ENCODE data around the gene CDK15. TPM values are rescaled to one million over a fixed set of nuclear protein-coding genes. Genes with fewer than 3 reads are reported as not detected.

Gene CDK15
- total RNA-seq, 3 donors from 2014 or later (not counting 1 experiment from before 2014, with no cell fraction given) = 0.72 to 2.5 TPM; not detected in 1

DNA sequence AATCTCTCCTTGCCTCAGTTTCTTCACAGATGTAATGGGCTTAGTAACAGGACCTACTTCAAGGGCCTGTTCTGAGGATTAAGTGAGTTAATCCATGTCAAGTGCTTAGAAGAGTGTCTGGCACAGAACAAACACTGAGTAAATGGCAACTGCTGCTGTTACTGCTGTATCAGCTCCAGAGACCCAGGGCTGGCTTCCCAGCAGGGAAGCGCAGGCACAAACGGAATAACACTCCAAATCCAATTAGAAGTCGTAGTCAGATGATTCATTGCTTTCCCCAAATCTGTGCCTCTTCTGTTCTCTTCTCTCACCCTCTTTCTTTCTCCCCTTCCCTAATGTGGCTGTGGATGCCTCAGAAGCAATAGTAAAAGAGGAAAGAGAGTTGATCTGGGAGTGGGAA is 126.2 kb downstream of the CDK15 start:
- ATAC-seq (no peak), DNase-seq (no peak)
- Histone ChIP-seq H3K4me3 (ENCODE audit: low read length) (no peak overlapping the region), H3K27ac (ENCODE audit: low read length) (no peak overlapping the region), H3K4me1 (ENCODE audit: control insufficient read depth, insufficient read depth, low read length) (no peaks in the 10 kb centered on the region), H3K9me3 (ENCODE audit: control insufficient read depth, insufficient read depth, low read length) (no peaks in the 10 kb centered on the region), H3K36me3 (ENCODE audit: control insufficient read depth, insufficient read depth, low read length) (no peaks in the 10 kb centered on the region), H3K27me3 (ENCODE audit: control insufficient read depth, insufficient read depth, low read length) (no peaks in the 10 kb centered on the region)
- Mint-ChIP-seq H3K9me3 (no peaks in the 10 kb centered on the region), H3K4me1 (no peaks in the 10 kb centered on the region), H3K27me3 (ENCODE audit: low read depth in 2 of 2) (peaks cover 13 to 14% of the 10 kb centered on the region in 2 donors), H3K4me3 (no peak overlapping the region), H3K27ac (no peak overlapping the region), H3K36me3 (no peaks in the 10 kb centered on the region)
- 96% methylated on average over 3 of the region's 3 CpGs for WGBS (ENCODE audit: insufficient coverage)
- TF ChIP-seq, protein P1, sequence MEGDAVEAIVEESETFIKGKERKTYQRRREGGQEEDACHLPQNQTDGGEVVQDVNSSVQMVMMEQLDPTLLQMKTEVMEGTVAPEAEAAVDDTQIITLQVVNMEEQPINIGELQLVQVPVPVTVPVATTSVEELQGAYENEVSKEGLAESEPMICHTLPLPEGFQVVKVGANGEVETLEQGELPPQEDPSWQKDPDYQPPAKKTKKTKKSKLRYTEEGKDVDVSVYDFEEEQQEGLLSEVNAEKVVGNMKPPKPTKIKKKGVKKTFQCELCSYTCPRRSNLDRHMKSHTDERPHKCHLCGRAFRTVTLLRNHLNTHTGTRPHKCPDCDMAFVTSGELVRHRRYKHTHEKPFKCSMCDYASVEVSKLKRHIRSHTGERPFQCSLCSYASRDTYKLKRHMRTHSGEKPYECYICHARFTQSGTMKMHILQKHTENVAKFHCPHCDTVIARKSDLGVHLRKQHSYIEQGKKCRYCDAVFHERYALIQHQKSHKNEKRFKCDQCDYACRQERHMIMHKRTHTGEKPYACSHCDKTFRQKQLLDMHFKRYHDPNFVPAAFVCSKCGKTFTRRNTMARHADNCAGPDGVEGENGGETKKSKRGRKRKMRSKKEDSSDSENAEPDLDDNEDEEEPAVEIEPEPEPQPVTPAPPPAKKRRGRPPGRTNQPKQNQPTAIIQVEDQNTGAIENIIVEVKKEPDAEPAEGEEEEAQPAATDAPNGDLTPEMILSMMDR (IDR thresholded peaks at IDR 0.05) = no peak
- intact Hi-C loops (cut with micrococcal nuclease) = no loop called here

DNA sequence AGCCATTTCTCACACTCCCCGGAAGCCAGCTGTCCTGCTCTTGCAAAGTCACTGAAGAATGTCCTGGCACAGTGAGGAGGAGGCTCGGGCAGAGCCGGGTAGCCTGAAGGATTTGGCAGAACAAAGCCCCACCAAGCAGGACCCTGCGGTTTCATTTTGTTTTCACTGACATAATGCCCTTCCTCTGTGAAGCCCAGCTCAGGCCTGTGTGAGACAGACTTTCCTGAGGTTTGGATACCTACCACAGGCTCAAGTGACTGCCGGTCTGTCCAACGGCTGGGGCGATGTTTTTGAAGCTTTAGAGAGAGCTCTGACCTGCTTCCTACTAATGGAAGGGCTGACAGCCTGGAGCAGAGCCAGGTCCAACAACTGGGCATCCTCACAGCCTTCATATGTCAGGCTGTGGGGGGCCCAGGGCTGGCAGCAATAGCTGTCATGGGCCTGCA is 127.5 kb downstream of the CDK15 start:
- H3K9me3 ChIP-seq (ENCODE audit: control insufficient read depth, insufficient read depth, low read length) = no peaks in the 10 kb centered on the region
- H3K36me3 ChIP-seq (ENCODE audit: control insufficient read depth, insufficient read depth, low read length) = no peaks in the 10 kb centered on the region
- no peak overlapping the region for H3K27ac ChIP-seq (ENCODE audit: low read length)
- H3K27me3 ChIP-seq (ENCODE audit: control insufficient read depth, insufficient read depth, low read length) = no peaks in the 10 kb centered on the region
- no peaks in the 10 kb centered on the region for H3K4me1 ChIP-seq (ENCODE audit: control insufficient read depth, insufficient read depth, low read length)
- H3K4me1 Mint-ChIP-seq = no peaks in the 10 kb centered on the region
- H3K4me3 Mint-ChIP-seq = no peak overlapping the region
- TF ChIP-seq, protein P1 (IDR thresholded peaks at IDR 0.05) = no peak
- no peaks in the 10 kb centered on the region for H3K36me3 Mint-ChIP-seq
- no peak overlapping the region for H3K4me3 ChIP-seq (ENCODE audit: low read length)
- H3K27ac Mint-ChIP-seq = no peak overlapping the region
- ATAC-seq (no peak), DNase-seq (no peak)
- intact Hi-C loops (cut with micrococcal nuclease) = no loop called here
- WGBS (ENCODE audit: insufficient coverage) = 46% methylated on average over 7 of the region's 7 CpGs
- peaks cover 15 to 23% of the 10 kb centered on the region in 2 donors for H3K27me3 Mint-ChIP-seq (ENCODE audit: low read depth in 2 of 2)
- no peaks in the 10 kb centered on the region for H3K9me3 Mint-ChIP-seq

DNA sequence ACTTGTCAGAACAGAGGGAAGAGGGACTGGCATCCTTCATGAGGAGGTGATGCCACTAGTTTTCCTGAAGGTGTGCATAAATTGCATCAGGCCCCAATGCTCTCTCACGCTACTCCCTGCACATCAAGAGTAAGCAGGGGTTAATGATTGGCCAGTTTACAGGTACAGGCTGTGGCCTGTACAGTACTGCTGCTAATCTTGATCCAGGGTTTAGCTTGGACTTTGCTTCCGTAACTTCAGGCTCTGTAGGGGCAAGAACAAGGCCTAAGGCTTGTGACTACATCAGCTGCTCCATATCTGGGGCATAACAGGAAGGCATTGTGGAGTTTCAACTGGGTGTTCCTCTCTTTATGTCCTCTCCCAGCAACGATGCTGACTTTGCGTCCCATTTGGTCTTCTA is 130.5 kb downstream of the CDK15 start:
- DNase-seq (no peak), ATAC-seq (no peak)
- no peaks in the 10 kb centered on the region for H3K4me1 Mint-ChIP-seq
- Histone ChIP-seq H3K27me3 (ENCODE audit: control insufficient read depth, insufficient read depth, low read length) (no peaks in the 10 kb centered on the region), H3K4me3 (ENCODE audit: low read length) (no peak overlapping the region), H3K27ac (ENCODE audit: low read length) (no peak overlapping the region), H3K9me3 (ENCODE audit: control insufficient read depth, insufficient read depth, low read length) (no peaks in the 10 kb centered on the region), H3K36me3 (ENCODE audit: control insufficient read depth, insufficient read depth, low read length) (no peaks in the 10 kb centered on the region), H3K4me1 (ENCODE audit: control insufficient read depth, insufficient read depth, low read length) (no peaks in the 10 kb centered on the region)
- no peak overlapping the region for H3K4me3 Mint-ChIP-seq
- intact Hi-C loops (cut with micrococcal nuclease) = no loop called here
- H3K9me3 Mint-ChIP-seq = no peaks in the 10 kb centered on the region
- no peak overlapping the region for H3K27ac Mint-ChIP-seq
- peaks cover 13 to 34% of the 10 kb centered on the region in 2 donors for H3K27me3 Mint-ChIP-seq (ENCODE audit: low read depth in 2 of 2)
- no peaks in the 10 kb centered on the region for H3K36me3 Mint-ChIP-seq
- TF ChIP-seq, protein P1 (IDR thresholded peaks at IDR 0.05) = no peak
- WGBS (ENCODE audit: insufficient coverage) = 88% methylated on average over 4 of the region's 4 CpGs

DNA sequence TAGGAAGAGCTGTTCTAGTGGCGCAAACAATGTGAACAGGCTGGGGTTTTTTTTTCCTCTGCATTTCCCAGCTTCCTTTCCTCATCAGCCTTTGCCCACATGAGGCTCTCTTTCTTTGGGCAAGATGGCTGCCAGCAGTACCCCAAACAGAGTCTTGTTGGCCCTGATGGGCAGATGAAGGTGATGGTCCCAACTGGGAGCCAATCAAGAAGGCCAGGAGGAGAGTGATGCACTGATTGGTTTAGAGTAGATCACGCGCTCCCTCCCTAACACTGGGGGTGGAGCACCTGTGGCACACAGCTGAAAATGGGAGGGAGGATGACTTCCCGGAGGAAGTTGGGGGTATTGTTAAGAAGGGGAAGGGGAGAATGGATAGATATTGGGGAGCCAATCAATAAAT is 131.0 kb downstream of the CDK15 start:
- no peaks in the 10 kb centered on the region for H3K4me1 Mint-ChIP-seq
- TF ChIP-seq, protein P1 (IDR thresholded peaks at IDR 0.05) = no peak
- H3K27ac ChIP-seq (ENCODE audit: low read length) = no peak overlapping the region
- H3K4me3 ChIP-seq (ENCODE audit: low read length) = no peak overlapping the region
- no peaks in the 10 kb centered on the region for H3K9me3 Mint-ChIP-seq
- H3K4me1 ChIP-seq (ENCODE audit: control insufficient read depth, insufficient read depth, low read length) = no peaks in the 10 kb centered on the region
- no peaks in the 10 kb centered on the region for H3K9me3 ChIP-seq (ENCODE audit: control insufficient read depth, insufficient read depth, low read length)
- no peak for DNase-seq
- no peaks in the 10 kb centered on the region for H3K36me3 Mint-ChIP-seq
- no peak for ATAC-seq
- intact Hi-C loops (cut with micrococcal nuclease) = no loop called here
- H3K4me3 Mint-ChIP-seq = no peak overlapping the region
- H3K36me3 ChIP-seq (ENCODE audit: control insufficient read depth, insufficient read depth, low read length) = no peaks in the 10 kb centered on the region
- H3K27me3 Mint-ChIP-seq (ENCODE audit: low read depth in 2 of 2) = peaks cover 14 to 39% of the 10 kb centered on the region in 2 donors
- H3K27ac Mint-ChIP-seq = no peak overlapping the region
- WGBS (ENCODE audit: insufficient coverage) = 100% methylated on average over 4 of the region's 4 CpGs
- H3K27me3 ChIP-seq (ENCODE audit: control insufficient read depth, insufficient read depth, low read length) = no peaks in the 10 kb centered on the region

Measured in natural killer cell (primary cell).